GM19240 (cell line): ENCODE data around the gene NUP205.
"Not testable (repeated sequence)": the region's sequence is repeated elsewhere in the genome, so short reads cannot be mapped to it uniquely, and the experiment has no call there.

Source experiments
- DNase-seq: peaks from one replicate; pipeline ENCODE4 v3.0.0; 2011; ENCODE audit warnings: low spot score; ENCODE audit not compliant: insufficient read length

NUP205 gene

DNA sequence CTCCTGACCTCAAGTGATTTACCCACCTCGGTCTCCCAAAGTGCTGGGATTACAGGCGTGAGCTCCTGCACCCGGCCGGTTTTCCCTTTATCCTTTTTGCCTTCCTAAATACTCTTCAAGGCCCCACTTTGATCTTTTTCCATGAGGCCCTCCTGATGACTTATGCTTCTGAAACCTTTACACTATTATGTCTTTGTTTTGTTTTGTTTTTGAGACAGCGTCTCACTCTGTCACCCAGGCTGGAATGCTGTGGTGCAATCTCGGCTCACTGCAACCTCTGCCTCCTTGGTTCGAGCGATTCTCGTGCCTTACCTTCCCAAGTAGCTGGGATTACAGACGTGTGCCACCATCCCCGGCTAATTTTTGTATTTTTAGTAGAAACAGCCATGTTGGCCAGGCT, 108.4 kb downstream of the NUP205 start:
- no peak for DNase-seq

DNA sequence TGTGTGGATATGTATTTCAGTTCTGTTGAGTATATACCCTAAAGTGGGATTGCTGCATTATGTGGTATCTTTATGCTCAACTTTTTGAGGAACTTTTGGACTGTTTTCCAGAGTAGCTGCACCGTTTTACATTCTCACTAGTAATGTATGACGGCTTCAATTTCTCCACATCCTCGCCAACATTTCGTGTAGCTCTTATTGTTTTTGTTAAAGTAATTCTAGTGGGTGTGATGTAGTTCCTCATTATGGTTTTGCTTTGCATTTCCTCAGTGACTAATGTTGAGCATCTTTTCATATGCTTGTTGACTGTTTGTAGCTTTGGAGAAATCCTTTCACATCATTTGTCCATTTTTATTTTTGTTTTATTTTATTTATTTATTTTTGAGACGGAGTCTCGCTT, 109.1 kb downstream of the NUP205 start:
- no peak for DNase-seq

DNA sequence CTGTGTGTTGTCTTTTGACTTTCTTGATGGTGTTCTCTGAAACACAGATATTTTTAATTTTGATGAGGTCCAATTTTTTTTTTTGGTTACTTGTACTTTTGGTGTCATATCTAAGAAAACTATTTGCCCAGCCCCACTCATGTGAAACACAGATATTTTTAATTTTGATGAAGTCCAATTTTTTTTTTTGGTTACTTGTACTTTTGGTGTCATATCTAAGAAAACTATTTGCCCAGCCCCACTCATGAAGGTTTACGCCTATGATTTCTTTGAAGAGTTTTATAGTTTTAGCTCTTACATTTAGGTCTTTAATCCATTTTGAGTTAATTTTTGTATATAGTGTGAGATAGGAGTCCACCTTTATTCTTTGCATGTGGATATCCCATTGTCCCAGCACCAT, 109.9 kb downstream of the NUP205 start:
- not testable (repeated sequence) for DNase-seq

DNA sequence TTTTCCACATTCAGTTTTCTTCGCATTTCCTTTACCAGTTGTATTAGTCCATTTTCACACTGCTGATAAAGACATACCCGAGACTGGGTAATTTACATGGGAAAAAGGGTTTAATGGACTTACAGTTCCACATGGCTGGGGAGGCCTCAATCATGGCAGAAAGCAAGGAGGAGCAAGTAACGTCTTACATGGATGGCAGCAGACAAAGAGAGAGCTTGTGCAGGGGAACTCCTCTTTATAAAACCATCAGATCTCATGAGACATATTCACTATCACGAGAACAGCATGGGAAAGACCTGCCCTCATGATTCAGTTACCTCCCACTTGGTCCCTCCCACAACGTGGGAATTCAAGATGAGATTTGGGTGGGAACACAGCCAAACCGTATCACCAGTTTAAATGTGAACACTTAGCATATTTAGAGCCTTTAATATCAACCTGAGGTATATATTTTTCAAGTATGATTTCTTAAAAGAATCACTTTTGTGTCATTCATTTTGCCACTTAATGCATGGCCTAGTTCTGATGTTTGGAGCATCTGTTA, 111.2 kb downstream of the NUP205 start:
- DNase-seq, result not testable (repeated sequence)

- DNase-seq, result no peak
Measured at GRCh38 chr7:135669774-135670173, 112.1 kb downstream of the NUP205 start.

DNA sequence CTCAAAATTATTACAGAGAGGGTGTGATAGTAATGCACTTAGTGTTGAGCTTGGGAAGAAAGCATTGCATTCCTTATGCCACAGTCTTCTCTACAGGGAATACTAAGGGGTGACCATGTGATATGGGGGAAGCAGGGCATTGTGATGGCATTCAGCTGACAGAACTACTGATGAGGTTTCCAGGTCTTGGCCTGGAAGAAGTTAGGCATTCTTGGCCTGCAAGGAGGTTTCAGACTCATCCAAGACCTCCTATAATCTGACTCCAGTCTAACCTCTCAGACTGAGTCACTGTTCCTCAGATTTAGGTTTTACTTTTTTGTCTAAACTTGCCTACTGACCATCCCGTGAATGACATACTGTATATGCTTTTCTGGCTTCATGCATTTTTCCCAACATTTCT, 112.5 kb downstream of the NUP205 start:
- no peak for DNase-seq

DNA sequence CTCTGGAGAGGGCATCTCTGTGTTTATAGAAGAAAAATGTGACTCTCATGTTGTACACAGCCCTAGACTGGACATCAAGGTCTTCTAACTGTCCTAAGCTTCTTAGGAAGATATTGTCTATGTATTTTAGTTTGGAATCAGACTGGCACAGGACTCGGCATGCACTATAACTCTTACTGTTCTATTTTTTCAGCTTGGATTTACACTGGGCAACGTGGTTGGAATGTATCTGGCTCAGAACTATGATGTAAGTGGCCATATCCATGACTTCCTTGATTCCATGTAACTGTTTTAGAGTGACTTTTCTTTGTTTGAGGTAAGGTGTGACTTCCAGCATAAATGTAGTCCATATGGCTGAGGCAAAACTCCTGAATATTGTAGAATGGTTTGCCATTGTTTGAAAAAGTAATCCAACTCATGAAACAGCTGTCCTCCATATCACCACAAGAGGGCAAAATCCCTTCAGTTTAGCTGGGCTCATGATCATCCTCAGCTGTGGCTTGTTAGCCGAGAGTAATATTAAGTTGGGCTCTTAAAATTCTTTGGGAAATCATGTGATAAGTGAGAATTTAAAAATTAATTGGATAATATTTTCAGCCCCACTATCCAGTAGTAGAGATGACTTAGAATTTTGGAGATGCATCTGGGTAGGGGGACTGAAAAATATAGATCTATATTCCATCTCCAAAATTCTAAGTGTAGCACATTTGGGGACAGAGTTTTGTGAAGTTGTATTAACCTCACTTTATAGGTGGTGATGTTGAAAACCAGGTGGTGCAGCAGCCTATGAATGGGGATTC, 115.0 kb downstream of the NUP205 start:
- DNase-seq, result peak; percentile 23

DNA sequence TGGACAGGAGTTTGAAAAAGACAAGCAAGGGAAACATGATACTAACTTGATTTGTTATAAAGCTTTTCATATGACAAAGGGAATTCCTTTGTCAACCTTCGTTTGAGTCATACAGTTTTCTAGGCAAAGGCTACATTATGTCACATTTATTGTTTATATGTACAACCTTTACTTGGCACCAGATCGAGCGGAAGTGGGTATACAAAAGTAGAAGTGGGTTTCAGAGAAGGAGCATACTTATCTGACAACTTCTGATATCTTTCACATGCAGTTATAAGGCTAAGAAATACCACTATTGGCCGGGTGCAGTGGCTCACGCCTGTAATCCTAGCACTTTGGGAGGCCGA, 115.6 kb downstream of the NUP205 start:
- no peak for DNase-seq

GRCh38 chr7:135678612-135679575, 121.2 kb downstream of the NUP205 start:
- DNase-seq, result no peak

DNA sequence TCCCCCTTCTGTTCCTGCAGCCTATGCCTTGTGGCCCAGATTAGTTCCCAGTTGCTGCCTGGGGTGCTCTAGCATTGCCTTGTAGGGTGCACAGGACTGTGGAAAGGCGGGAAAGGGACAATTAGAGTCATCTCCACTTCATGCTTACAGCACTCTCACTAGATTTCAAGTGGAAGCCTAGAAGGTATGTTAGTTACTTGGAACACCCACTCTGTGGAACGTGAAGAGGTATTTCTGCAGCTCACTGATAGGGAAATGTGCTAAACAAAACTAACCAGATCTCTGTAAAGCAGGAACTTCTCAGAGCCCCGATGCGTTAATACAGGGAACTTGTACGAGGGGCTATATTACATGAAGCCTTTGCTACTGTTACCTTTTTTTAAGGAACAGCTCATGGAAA, 124.0 kb downstream of the NUP205 start:
- no peak for DNase-seq

DNA sequence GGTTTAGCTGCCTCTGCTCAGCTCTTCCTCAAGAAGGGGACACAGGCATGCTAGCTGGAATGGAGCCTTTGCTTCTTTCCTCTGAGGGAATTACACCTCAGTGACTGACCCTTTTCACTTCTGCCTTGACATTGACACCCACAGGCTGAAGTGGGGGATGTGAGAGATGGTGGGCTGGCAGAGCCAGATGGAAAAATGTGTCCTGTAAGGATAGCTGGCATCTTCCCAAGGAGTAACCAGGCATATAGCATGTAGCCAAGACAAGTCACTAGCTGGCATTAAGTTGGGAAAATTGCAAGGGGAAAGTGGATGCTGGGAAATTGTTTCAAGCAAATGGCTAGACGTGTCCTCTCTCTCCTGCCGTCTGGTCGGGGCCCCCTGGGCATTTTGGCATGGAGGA, 124.5 kb downstream of the NUP205 start:
- no peak for DNase-seq

GRCh38 chr7:135683609-135684008, 125.9 kb downstream of the NUP205 start:
- DNase-seq, result no peak

DNA sequence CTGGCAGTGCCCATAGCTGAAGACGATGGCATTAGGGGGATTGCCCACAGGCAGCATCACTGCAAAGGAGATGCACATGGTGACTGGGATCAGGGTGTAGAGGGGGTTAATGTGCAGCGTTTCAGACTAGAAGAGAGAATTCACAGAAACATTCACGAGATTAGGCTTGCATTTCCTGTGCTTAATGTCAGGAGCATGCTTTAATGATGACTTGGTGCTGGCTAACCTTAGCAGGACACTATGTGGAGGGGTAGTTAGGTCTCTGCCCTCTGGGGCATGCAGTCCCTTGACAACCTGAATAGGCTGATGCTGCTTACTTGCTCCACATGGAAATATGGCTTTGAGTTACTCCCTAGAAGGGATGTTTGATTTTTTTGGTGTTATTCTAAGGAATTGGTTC, 126.4 kb downstream of the NUP205 start:
- DNase-seq, result no peak

DNA sequence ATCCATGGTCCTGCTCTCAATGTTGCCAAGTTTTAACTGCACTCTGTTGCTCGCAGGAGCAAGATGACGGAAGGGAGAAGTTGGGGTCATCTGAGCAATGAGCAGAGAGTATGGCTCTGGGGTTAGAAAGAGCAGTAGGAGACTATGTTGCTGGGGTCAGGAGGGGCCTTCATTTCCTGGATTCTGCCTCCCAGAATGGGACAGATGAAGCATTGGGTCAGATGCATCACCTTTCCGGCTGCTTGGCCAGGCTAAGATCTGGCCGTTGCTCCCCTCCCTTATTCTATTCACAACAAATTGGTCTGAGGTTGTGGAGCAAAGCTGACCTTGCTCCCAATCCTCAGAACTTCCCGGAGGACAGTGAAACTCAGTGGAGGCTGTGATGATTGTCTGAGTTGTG, 127.0 kb downstream of the NUP205 start:
- DNase-seq, result no peak

DNA sequence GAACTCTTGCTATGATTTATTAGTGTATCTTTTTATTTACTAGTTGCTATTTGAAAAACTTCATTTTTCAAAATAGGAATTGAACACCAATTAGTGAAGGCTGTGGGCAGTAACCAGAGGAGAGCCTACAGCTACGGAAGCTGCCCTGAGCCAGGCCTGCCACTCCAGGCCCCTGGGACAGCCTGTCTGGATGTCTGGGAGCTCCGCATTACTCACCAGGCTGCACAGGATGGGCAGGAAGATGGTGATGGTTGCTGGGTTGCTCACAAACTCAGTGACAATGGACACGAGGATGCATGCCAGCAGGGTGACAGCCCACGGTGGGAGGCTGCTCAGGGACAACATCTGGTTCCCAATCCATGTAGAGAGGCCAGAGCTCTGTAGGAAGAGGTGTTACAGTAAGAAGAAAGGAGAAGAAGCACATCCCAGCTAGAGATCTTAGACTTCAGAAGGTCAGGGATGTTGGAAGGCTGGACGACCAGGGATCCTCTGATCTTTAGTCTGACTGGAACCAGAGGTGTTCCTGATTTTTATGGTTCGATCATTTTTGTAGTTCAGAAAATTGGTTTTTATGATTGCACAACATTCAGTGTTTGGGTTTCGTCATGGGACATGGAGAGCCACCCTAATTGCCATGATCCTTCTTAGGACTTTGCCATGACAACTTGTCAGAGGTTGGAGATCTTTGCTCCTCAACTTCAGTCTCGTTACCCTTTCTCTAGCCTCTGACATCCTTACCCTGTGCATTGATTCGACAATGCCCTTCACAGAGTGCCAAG, 127.8 kb downstream of the NUP205 start:
- no peak for DNase-seq

DNA sequence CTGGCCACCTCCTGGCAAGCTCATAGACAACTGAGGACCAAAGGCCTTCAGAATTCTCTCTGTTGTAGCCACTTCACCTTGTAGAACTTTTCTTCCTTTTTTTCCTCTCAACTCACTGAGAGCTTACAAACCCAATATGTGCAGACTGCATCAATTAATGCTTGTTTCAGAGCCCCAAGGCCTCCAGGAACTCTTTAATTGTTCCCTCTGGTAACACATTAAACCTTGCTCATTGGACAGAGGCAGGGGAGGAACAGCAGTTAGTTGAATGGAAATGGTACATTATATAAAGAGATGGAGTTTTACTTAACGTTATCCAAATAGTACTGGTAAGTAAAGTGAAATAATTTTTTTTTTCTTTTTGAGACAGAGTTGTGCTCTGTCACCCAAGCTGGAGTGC, 129.7 kb downstream of the NUP205 start:
- DNase-seq, result no peak

GRCh38 chr7:135690566-135690965, 132.8 kb downstream of the NUP205 start:
- no peak for DNase-seq

GRCh38 chr7:135692055-135692454, 134.3 kb downstream of the NUP205 start:
- DNase-seq, result no peak

GRCh38 chr7:135692606-135693005, 134.9 kb downstream of the NUP205 start:
- not testable (repeated sequence) for DNase-seq

DNA sequence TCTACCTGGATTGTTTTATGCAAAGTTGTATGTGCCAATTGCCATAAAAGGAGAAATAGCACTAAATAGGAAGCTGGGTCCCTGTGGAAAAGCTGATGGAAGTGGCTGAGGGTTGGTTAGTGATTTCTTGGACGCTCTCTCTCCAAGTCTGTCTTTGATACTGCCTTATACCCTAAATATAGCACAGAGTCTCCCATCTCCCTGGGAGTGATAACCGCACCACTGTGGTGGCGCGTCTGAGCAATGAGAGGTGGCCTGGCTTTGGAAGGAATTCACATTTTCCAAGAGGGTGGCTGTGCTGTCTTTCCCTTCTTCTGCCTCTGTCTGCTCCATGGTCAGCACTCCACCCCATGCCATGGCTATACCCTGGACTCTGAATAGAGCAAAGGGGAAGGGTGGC, 135.8 kb downstream of the NUP205 start:
- no peak for DNase-seq

DNA sequence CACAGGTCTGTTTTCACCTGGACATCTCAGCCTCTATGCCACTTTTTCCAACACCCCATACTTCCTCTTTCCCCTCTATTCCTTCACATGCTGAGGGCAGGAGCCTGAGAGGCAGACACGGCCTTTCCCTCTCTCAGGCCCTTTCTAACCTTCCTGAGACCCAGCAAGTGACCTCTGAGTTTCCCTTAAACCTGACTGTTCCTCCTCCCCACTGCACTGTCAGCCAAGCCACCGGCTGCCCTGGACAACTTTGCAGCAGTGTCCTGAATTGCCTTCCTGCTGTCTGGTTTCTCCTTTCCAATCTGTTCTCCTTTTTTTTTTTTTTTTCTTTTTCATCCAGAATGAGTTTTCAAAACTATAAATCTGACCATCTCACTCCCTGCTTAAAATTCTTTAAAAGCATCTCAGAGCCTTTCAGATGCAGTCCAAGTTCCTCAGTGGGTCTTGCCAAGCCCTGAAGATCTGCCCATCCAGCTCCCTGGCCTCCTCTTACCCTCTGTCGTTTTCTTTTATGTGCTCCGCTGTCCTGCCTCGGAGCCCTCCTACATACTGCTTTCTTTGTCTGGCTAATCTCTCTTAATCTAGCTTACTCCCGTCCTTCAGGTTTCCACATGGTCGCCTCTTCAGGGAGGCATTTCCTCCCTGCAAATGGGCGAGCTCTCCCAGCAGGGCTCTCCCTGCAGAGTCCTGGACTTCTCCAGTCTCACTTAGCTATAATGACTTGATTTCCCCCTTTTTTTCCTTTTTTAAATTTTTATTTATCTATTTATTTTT, 139.7 kb downstream of the NUP205 start:
- DNase-seq, result no peak
